T-helper 2 cell treated with Interferon-gamma antibody and Interleukin-4, amounts not matched to agents 5 μg/mL and 100 μg/mL, for 36 hours (primary cell): ENCODE data around the gene ITGA11.

ENCODE experiments used
- DNase-seq: peaks from one replicate; pipeline ENCODE4 v3.0.0; 2021; ENCODE audit warnings: low spot score
- H3K27ac Mint-ChIP-seq: one replicate; pipeline ENCODE4 v1.8.0; 2021; ENCODE audit warnings: mild to moderate bottlenecking, mixed read lengths
- H3K27me3 Mint-ChIP-seq: one replicate; pipeline ENCODE4 v1.8.0; 2021; ENCODE audit warnings: low read depth, mixed read lengths
- H3K36me3 Mint-ChIP-seq: one replicate; pipeline ENCODE4 v1.8.0; 2021; ENCODE audit warnings: low read depth, mixed read lengths
- H3K4me1 Mint-ChIP-seq: one replicate; pipeline ENCODE4 v1.8.0; 2021; ENCODE audit warnings: low read depth, mixed read lengths
- H3K4me3 Mint-ChIP-seq: one replicate; pipeline ENCODE4 v1.8.0; 2022; ENCODE audit warnings: mild to moderate bottlenecking, moderate library complexity, mixed read lengths
- H3K9me3 Mint-ChIP-seq: one replicate; pipeline ENCODE4 v1.8.0; 2021; ENCODE audit warnings: mixed read lengths

Gene ITGA11

DNA sequence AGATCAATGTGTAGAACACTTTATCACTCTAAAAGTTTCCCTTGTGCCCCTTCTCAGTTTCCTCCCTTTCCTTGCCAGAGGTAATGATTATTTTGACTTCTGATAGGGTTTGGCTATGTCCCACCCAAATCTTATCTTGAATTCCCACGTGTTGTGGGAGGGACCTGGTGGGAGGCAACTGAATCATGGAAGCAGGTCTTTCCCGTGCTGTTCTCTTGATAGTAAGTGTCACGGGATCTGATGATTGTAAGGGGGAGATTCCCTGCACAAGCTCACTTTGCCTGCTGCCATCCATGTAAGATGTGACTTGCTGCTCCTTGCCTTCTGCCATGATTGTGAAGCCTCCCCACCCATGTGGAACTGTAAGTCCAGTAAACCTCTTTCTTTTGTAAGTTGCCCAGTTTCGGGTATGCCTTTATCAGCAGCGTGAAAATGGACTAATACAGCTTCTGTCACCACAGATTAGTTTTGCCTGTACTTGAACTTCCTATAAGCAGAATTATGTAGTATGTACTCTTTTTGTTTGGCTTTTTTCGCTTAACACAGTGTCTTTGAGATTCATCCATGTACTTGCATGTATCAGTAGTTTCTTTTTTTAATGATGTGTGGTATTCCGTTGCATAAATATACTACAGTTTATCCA, 147.2 kb downstream of the ITGA11 start:
- Mint-ChIP-seq H3K27me3 (no peaks in the 10 kb centered on the region), H3K27ac (no peak overlapping the region), H3K36me3 (peaks cover 42% of the 10 kb centered on the region), H3K9me3 (no peaks in the 10 kb centered on the region), H3K4me1 (peaks cover 43% of the 10 kb centered on the region), H3K4me3 (no peak overlapping the region)
- no peak for DNase-seq

DNA sequence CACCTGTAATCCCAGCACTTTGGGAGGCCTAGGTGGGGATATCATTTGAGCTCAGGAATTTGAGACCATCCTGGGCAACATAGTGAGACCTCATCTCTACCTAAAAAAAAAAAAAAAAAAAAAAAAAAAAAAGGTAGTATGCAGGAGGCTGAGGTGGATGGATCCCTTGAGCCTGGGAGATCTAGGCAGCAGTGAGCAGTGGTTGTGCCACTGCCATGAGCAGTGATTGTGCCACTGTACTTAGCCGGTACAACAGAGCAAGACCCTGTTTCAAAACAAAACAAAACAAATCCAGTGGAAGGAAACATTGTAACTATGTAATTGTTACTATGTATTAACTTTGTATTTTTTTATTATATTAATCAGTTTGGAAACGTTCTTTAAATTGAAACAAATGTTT, 148.6 kb downstream of the ITGA11 start:
- DNase-seq, result no peak
- peaks cover 42% of the 10 kb centered on the region for H3K4me1 Mint-ChIP-seq
- H3K27me3 Mint-ChIP-seq, result no peaks in the 10 kb centered on the region
- peaks cover 50% of the 10 kb centered on the region for H3K36me3 Mint-ChIP-seq
- H3K9me3 Mint-ChIP-seq, result no peaks in the 10 kb centered on the region
- H3K27ac Mint-ChIP-seq, result no peak overlapping the region
- no peak overlapping the region for H3K4me3 Mint-ChIP-seq

DNA sequence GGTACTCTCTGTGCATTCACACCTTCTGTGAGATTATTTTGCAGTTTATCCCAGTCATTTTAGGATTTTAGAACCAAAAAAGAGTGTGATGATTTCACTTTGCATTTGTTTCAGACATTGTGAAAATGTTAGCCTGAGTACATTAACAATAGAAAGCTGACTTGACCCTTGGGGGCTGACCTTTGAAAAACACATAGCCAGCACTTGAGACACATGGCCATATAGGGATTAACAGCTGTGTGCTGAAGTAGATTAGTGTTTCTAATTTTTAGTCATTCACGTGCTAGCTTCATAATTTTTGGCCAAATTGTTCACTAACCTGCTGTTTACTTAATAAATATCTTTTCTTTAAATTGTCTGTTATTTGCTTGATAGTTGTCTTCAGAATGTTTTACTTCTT, 151.0 kb downstream of the ITGA11 start:
- no peaks in the 10 kb centered on the region for H3K27me3 Mint-ChIP-seq
- H3K36me3 Mint-ChIP-seq, result peaks cover 38% of the 10 kb centered on the region
- peaks cover 42% of the 10 kb centered on the region for H3K4me1 Mint-ChIP-seq
- H3K27ac Mint-ChIP-seq, result no peak overlapping the region
- H3K4me3 Mint-ChIP-seq, result peak overlapping the region; percentile 42
- no peaks in the 10 kb centered on the region for H3K9me3 Mint-ChIP-seq
- DNase-seq, result no peak

DNA sequence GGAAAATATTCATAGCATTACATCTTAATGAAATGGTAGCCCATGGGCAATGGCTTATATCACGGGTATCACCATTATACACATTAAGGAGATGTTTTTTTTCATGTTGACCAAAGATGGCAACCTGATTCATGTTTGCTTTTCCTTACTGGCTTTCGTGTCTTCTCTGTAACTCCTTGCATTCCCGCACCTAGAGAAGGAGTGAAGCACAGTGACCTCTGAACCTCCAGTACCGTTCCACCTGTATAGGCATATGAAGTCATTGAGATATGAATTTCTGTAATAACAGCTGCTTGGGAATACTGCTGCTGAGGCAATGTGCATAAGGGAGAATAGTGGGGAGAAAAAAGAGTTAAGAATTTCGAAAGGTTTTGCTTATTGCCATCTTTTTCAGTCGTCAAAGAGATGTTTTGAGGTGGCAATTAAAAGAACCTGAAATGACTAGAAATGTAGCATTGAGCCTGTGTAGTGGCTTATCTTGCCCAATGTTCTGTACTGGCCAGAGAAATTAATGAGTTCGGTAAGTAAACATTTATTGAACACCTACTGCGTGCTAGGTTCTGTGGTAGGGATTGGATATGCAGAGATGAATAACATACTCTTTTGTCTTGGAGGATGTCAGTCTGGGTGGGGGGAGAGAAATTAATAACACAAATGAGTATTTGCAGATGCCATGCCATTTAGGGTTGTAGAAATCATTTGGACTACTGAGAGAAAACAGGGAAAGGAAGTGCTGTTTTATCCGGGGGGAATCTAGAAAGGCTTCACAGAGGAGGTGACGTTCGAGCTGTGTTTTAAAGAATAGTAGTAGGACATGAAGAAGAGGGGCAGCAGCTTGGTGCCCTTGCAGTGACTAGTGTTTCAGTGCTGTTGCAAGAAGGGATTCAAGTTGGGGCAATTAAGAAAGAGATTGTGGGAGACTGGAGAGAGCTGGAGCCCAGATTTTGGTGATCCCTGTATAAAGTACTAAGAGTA, 151.9 kb downstream of the ITGA11 start:
- no peak for DNase-seq
- H3K9me3 Mint-ChIP-seq, result no peaks in the 10 kb centered on the region
- no peaks in the 10 kb centered on the region for H3K27me3 Mint-ChIP-seq
- H3K27ac Mint-ChIP-seq, result peak overlapping the region; percentile 32
- peaks cover 39% of the 10 kb centered on the region for H3K4me1 Mint-ChIP-seq
- peak overlapping the region; percentile 99 for H3K4me3 Mint-ChIP-seq
- H3K36me3 Mint-ChIP-seq, result peaks cover 31% of the 10 kb centered on the region

DNA sequence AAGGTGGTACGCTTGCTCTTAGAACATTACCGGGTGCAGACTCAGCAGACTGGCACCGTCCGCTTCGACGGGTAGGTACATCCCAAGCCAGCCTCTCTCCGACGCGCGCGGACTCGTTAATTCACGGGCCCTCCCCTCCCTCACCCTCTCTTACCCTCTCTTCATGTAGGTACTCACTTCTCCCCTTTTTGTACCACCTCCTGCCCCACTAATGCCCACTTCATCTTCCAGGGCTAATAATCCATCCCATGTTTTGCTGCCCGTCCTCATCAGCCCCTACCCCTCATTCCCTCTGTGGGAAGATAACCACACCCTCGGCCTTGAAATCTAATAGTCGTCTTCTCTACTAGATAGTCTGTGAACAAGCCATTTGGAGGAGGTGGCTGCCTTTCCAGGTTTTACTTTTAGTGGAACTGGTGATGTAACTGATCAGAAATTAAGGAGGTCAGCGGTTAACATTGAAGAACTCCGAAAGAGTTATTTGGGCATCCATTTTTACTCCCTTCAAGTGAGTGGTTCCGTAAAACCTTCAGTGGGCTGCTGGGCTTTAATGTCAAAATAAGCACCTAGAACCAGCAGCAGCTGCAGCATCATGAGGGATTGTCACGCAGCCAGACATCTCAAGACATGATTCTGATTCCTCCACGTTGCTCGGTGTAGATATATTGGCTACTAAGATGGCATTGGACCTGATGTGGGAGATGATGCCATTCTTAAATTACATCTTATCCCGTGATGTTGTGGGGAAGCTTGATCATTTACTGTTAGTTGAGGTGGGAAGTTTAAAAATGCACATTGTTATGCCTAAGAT, 153.2 kb downstream of the ITGA11 start:
- Mint-ChIP-seq H3K36me3 (peaks cover 24% of the 10 kb centered on the region), H3K4me3 (peak overlapping the region; percentile 99), H3K4me1 (peaks cover 38% of the 10 kb centered on the region), H3K27ac (peak overlapping the region; percentile 97), H3K9me3 (no peaks in the 10 kb centered on the region), H3K27me3 (no peaks in the 10 kb centered on the region)
- no peak for DNase-seq

DNA sequence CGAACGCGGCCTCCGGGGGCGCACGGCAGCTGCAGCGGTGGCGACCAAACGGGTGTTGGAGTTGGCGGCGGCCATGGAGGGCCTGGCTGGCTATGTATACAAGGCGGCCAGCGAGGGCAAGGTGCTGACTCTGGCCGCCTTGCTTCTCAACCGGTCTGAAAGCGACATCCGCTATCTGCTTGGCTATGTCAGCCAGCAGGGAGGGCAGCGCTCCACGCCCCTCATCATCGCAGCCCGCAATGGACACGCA, 153.7 kb downstream of the ITGA11 start:
- DNase-seq, result no peak
- Mint-ChIP-seq H3K4me3 (peak overlapping the region; percentile 99), H3K4me1 (peaks cover 38% of the 10 kb centered on the region), H3K27me3 (no peaks in the 10 kb centered on the region), H3K36me3 (peaks cover 24% of the 10 kb centered on the region), H3K9me3 (no peaks in the 10 kb centered on the region), H3K27ac (peak overlapping the region; percentile 97)

DNA sequence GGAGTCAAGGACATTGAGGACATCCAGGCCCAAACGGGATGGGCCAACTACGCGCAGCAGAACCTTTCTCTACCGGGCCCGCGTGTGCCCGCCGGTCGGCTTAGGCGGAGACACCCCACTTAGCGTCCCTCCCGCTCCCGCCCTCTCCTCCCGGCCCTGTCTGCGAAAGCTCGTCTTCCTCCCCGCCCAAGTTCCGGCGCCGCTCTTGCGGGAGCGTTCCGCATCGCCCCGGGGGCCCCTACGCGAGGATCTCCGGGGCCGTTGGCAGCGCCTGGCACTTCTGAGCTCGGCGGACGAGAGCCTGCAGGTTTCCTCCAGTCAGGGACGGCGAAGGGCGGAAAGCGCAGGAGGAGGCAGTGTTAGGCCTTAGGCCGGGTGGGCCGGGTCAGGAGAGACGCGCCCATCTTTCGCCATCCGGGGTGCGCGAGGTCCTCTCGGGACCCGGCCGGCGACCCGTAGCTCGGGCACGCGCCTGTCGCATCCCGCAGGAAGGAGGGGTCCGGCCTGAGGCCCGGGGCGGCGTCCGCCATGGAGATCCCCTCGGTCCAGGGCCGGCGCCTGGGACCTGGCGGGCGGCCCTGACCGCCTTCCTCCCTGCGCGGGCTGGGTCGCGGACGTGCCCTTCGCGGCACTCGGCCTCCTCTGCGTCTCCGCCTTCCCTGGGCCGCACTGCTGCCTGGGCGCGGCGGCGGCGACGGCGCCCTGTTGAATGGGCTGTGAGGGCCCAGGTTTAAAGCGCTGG, 154.2 kb downstream of the ITGA11 start, which contains the start of gene FEM1B:
Gene FEM1B (plus strand): TSS at position 143 of the 742 bp plus-strand sequence. CDS start 673 bp downstream, outside the sequence.
- no peaks in the 10 kb centered on the region for H3K9me3 Mint-ChIP-seq
- H3K4me1 Mint-ChIP-seq, result peaks cover 38% of the 10 kb centered on the region
- H3K4me3 Mint-ChIP-seq, result peak within 1 kb of the TSS; percentile 99
- peaks cover 24% of the 10 kb centered on the region for H3K36me3 Mint-ChIP-seq
- peak; percentile 88 for DNase-seq
- H3K27me3 Mint-ChIP-seq, result no peaks in the 10 kb centered on the region
- H3K27ac Mint-ChIP-seq, result peak within 1 kb of the TSS; percentile 97

DNA sequence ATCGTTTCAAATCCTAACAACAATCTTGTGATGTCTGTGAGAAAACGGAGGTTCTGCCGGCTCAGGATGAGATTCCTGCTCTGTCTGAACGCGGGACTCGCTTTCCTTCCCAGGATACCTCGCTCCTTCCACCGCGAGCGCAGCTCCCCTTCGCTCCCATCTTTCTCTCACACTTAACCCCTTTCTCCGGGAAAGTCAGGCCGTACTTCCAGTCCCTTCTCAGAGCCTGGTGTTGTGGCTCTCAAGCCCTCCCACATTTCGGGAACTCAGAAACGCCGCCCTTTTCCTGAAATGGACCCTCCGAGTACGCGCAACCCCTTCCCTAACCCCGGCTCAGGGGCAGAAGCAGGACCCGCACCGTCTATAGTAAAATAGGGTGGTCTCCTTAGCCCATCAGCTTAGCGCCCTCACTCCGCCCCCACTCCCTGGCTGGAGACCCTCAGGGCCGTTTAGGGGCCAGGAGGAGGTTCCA, 154.8 kb downstream of the ITGA11 start:
- peaks cover 36% of the 10 kb centered on the region for H3K4me1 Mint-ChIP-seq
- H3K27me3 Mint-ChIP-seq, result no peaks in the 10 kb centered on the region

DNA sequence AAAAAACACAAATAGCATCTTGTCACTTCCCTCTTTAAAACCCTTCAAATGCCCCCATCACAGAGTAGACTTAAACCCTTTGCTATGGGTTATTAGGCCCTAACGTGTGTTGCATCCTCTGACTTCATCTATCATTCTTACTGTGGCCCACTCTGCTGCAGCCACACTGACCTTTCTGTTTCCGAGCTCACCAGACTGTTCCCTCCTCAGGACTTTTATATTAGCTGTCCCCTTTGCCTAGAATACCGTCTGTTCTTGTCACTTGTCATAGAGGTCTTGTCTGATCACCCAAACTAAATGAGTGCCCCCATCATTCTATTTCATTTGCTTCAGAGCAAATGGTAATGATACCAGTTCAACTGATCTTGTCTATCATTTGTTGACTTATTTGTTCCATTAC, 155.3 kb downstream of the ITGA11 start:
- peak overlapping the region; percentile 95 for H3K27ac Mint-ChIP-seq
- H3K4me1 Mint-ChIP-seq, result peaks cover 32% of the 10 kb centered on the region
- peaks cover 3% of the 10 kb centered on the region for H3K27me3 Mint-ChIP-seq
- no peaks in the 10 kb centered on the region for H3K9me3 Mint-ChIP-seq
- peak overlapping the region; percentile 99 for H3K4me3 Mint-ChIP-seq
- H3K36me3 Mint-ChIP-seq, result peaks cover 20% of the 10 kb centered on the region
- no peak for DNase-seq

More for the DNA sequence above, 154.8 kb downstream of the ITGA11 start:
- Mint-ChIP-seq H3K36me3 (peaks cover 24% of the 10 kb centered on the region), H3K4me3 (peak overlapping the region; percentile 99), H3K27ac (peak overlapping the region; percentile 95), H3K9me3 (no peaks in the 10 kb centered on the region)
- peak; percentile 32 for DNase-seq

DNA sequence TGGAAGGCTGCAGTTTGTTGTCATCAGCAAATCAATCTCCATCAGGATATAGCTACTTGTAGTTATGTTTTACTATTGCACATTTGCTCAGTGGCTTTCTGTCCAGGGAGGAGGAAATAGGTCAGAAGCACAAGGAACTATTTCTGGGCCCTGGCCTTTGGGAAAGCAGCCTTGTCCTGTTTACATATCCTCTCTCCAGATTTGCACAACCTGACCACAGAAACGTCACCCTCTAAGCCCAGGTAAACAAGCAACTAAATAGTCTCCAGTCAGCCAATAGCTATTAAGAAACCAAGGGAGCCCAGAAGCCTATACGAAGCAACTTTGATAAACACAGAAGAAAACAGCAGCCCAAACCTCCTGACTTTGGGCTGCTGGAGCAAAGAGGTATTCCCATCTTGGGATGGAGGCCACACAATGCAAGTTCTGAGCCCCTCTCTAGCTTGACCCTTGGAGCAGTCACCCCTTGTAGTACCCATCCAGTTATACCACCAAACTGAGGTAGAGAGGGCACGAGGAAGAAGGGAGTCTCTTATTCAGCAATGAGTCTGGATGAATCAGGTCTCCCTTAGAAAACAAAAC, 156.7 kb downstream of the ITGA11 start:
- Mint-ChIP-seq H3K27me3 (peaks cover 3% of the 10 kb centered on the region), H3K9me3 (no peaks in the 10 kb centered on the region), H3K27ac (no peak overlapping the region), H3K4me3 (no peak overlapping the region), H3K4me1 (peaks cover 23% of the 10 kb centered on the region), H3K36me3 (peaks cover 17% of the 10 kb centered on the region)
- no peak for DNase-seq

DNA sequence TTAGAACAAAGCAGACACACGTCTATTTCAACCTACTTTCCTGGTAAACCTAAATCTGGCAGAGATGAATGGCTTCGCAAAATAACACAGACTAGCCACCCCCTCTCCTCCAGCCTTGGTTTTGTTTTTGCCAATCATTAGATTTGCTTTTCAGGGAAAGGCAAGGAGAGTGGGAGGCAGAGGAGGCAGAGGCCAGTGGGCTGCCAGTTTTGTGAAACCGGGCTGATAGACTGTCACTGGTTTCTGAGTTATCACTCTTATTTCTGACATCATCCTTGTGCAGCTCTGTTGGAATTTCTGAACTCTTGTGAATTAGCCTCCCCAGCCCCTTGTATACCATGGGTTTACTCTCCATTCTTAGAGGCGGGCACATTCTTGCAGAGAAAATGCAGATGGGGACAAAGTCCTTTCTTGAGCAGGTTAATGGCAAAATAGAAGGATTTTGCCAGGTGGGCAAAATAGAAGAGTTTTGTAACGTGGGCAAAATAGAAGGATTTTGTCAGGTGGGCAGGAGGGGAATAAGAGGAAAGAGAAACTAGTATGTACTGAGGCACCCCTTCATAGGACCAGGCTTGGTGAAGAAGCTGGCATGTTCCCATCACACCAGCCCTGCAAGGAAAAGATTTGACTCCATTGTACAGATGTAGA, 157.6 kb downstream of the ITGA11 start:
- Mint-ChIP-seq H3K4me3 (no peak overlapping the region), H3K9me3 (no peaks in the 10 kb centered on the region), H3K36me3 (peaks cover 9% of the 10 kb centered on the region), H3K27me3 (peaks cover 7% of the 10 kb centered on the region), H3K27ac (no peak overlapping the region), H3K4me1 (peaks cover 14% of the 10 kb centered on the region)
- DNase-seq, result no peak

DNA sequence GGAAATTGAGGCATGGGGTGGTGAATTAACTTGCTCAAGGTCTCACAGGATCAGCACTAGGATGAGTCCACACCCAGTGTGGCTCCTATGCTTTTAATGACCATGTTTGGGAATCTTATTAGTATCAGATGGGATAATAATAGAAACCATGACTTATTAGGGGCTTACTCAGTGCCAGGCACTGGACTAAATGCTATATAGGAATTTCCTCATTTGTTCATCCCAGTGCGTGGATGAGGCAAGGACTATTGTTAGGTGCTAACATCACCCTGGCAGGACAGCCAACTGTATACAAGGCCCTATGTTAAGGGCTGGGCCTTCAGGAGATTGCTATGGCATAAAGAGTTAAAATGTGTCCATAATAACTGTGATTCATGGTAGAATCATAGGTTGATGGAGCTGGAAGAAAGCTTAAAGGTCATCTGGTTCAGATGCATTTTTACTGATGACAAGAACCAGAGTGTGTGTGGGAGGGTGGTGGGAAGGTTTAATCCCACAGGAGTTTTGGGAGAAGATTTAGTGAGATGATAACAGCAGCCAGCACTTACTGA, 159.2 kb downstream of the ITGA11 start:
- H3K4me3 Mint-ChIP-seq, result no peak overlapping the region
- no peaks in the 10 kb centered on the region for H3K36me3 Mint-ChIP-seq
- H3K27ac Mint-ChIP-seq, result no peak overlapping the region
- H3K9me3 Mint-ChIP-seq, result no peaks in the 10 kb centered on the region
- peaks cover 18% of the 10 kb centered on the region for H3K27me3 Mint-ChIP-seq
- H3K4me1 Mint-ChIP-seq, result peaks cover 11% of the 10 kb centered on the region
- DNase-seq, result no peak
